Stimulated activated CD8-positive, alpha-beta memory T cell treated with anti-CD3 and anti-CD28 coated beads, Interleukin-7, amount 100 ng/mL, for 24 hours (primary cell): ENCODE data around the gene TMEM63C.
"Not testable (repeated sequence)": the region's sequence is repeated elsewhere in the genome, so short reads cannot be mapped to it uniquely, and the experiment has no call there.

Experiments
- DNase-seq: peaks from one replicate; pipeline ENCODE4 v3.0.0-alpha.2; 2020; ENCODE audit warnings: low read depth

TMEM63C gene

GRCh38 chr14:77157740-77158139 lies 23.9 kb upstream of the TMEM63C start:
- no peak for DNase-seq

DNA sequence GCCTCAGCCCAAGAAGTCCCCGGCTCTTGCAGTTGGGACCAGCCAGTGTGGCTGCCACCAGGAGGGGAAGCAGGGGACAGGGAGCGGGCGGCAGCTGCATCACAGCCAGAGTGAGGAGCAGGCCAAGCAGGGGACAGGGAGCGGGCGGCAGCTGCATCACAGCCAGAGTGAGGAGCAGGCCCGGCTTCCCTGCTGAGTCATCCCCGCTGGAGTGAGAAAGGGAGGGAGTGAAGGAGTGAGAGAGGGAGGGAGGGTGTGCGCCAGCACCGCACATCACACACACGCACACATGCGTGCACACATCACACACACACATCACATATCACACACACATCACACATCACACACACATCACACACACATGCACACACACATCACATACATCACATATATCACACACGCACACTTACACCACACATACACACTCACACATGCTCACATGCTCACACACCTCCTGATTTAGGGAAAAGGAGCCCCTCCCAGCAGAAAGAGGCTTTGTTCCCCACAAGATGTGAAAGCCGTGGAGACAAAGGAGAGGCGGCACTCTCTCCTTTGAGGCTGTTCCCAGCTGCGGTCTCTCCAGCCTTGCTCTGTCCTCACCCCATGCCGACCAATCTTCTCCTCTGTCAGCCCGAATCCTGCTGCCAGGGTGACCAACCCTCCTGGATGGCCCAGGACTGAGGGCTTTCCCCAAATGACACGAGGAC lies 23.3 kb upstream of the TMEM63C start:
- DNase-seq, result no peak

DNA sequence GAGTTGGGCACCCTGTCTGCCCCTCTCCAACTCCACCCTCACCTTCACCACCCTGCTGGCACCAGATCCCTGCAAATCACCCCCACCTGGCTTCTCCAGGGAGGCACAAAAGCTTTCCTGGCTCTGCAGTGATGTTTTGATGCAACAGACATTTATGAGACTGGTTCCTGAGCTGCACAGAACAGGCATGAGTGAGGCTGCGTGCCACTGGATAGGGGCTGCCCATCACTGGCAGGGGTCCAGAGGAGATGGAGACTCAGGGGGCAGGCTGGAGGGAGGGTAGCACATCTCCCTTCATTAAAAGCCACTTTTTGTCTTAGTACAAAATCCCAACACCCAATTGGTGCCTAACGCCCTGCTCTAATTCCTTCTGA lies 22.7 kb upstream of the TMEM63C start:
- no peak for DNase-seq

GRCh38 chr14:77161011-77161410 lies 20.6 kb upstream of the TMEM63C start:
- DNase-seq, result no peak

GRCh38 chr14:77170045-77170444 lies 11.6 kb upstream of the TMEM63C start:
- no peak for DNase-seq

GRCh38 chr14:77172916-77173315 lies 8.7 kb upstream of the TMEM63C start:
- DNase-seq, result no peak

GRCh38 chr14:77173911-77174617 lies 7.5 kb upstream of the TMEM63C start:
- not testable (repeated sequence) for DNase-seq

DNA sequence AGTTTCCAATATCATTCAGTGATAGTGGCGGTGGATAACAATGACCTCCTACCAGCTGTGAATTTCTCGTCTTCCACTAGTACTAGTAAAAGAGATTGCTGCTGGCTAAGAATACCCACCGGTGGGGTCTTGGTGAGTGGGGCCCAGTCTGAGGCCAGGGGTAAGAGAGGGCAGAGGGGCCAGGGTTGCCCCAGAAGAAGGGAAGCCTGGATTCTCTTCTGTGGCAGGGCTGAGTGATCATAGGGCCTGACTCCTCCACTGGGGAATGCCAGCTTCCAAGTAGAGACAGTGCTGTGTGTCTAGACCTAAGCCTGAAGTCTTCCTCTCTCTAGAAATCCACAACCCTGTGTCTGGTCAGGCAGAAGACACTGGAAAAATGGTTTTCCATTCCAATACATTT lies 5.8 kb upstream of the TMEM63C start:
- no peak for DNase-seq

DNA sequence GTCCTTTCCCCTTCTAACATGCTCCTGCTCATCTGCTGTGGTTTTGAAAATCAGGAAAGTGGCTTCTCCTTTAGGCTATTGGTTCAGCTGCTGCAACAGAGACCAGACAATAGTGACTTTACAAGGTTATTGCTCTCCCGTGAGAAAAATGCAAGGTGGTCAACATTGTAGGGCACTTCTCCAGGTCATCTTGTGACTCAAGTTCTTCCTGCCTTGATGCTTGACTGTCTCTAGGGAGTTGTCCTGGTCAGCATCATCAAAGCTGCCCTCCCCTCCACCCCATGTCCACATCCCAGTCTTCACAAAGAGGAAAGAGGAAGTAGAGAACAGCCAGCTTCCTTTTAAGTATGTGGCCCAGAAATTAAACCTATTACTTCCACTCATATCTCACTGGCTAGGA lies 3.9 kb upstream of the TMEM63C start:
- no peak for DNase-seq

- no peak for DNase-seq
These were observed 2.9 kb upstream of the TMEM63C start for GRCh38 chr14:77178656-77179055.

DNA sequence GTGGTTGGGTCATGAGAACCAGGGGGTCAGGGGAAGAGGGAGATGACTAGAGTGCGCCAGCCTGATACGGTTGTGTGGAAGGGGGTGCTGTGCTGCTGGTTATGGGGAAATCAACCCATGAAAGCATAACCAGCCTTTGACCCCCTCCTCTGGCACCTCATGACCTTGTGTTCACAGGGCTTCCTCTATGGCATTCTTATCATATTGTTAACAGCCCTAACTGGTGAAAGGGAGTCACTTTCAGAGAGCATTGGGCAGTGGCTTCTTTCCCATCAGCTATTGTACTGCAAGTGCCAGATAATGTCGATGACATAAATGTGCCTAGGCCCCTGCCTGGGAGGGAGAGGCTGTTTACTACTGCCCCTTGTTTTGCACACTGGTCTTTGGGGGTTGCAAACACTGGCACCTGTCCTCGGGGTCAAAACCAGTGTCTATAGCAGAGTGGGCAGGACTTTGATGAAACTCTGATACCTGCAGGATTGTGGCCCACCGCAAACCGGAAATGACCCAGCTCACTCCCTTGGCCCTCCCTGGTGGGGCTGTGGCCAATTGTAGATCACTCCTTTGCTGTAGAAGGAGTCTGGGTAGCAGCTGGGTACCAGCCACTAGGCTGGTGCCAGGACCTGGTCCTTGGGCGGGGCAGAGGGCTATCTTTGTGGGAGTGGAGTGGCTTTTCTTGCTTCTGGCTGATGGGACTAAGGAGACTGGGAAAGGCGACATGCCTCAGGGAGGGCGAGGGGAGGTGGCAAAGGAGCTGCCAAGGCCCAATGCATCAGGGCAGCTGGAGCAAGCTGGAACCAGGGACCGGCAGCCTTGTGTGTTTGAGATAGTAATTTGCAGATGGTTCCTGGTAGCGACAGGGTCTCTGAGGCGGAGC lies 634 bp upstream of the TMEM63C start:
- DNase-seq, result no peak

DNA sequence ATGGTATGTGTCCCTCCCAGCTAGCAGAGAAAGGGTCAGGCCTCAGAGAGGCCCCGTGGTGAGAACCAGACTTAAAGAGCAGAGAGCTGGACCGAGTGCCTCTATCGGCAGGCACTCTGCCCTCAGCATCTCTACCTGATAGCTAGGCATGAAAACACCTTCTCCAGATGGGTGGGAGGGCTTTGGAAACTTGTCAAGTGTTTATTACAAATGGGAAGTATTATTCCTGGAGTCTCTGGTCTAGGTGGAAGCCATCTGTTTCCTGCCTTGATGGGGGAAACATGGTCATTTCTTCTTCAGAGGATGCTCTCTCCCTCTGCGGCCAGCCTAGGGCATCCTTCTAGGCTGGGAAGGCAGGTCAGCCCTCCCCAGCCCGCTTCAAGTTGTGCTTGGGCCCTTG lies 2.3 kb downstream of the TMEM63C start:
- DNase-seq, result no peak

DNA sequence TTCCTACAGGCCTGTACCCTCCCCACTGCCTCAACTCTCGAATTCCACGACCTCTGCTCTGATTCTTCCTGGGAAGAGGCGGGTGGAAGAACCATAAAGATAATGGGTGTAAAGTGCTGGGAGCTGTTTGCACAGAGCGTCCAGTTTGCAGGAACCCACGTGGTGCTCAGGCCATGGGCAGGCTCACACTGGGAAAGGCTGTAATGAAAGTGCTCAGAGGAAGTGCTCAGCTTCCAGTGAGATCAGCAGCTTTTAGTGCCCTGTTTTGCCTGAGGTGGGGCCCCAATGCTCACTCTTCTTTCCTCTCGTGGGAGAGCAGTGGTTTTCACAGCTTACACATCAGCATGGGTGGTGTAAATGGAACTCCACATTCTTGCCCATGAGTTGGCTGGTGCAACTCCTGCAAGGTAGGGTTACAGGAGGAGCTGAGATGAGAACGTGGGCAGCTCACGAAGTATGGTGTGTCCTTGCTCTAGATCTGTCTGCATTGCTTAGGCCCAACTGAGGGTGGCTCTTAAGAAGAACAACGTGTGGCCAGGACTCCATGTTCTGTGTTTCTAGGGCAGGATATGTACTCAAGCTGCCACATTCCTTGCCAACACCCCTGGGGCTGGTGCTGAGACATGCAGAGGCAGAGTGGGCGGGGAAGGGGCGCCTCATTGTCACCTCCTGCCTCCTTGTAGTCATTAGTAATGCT lies 2.9 kb downstream of the TMEM63C start:
- DNase-seq, result no peak

DNA sequence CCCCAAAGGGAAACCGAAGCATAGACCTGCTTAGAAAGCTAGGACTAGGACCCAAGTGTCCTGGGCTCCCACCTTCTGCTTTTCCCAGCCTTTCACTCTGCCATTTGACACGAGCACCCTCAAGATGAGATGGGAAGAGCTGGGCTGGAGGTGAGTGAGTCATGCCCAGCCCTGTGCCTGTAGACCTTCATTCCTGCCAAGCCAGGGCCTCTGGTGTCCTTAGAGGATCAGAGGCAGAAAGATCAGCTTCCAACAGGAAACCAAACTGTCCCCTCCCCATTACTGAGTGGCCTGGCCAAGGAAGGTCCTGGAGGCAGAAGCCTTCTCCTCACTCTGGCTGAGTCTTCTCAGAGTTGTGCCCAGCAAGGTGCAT lies 3.5 kb downstream of the TMEM63C start:
- DNase-seq, result no peak

DNA sequence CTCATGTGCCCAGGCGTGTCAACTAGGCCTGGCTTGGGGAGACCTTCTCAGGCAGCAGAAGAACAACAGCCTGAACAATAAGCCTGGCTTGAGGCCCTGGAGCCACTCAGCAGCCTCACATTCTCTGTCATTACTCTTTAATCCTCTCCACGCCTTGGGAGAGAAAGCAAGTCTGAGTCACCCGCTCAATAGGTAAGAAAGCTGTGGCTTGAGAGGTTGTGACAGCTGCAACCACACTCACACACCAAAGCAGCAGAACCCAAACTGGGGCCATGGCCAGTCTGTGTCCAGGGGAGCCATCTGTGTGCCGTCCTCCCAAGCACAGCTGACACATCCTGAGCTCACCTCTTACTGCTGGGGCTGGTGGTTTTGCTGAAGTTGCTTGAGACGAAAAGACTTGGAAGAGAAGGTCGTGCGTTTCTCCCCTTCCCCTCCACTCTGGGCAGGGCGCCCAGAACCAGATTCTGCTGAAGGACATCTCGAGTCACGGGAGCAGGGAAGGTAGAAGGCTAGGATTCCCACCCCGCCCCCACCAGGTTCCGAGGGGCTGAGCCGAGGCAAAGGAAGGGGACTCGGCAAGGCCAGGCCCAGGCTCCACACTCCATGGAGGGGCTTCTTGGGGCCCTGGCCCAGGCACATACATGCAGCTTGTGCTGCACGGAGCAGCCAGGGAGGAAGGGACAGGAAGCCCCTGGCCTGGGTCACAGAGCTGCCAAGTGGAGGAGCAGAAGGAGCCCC lies 5.5 kb downstream of the TMEM63C start:
- no peak for DNase-seq

DNA sequence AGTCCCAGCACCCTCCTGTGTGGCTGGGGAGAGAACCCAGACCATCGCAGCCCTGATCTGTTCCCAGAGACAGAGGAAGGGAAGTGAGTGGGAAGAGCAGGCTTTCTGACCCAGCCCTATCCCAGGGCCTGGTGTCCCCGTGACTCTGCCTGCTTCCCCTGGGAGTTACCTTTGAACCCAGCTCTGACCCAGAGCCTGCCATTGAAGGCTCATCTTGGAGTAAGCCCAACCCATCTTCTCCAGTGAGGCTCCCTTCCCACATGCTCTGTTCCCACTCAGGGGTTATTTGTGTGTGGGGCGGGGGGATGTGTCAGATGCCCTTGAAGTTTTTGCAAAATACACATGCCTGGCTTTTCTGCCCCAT lies 6.0 kb downstream of the TMEM63C start:
- DNase-seq, result no peak

GRCh38 chr14:77189479-77189878 lies 7.9 kb downstream of the TMEM63C start:
- DNase-seq, result no peak

GRCh38 chr14:77190977-77191376 lies 9.4 kb downstream of the TMEM63C start:
- no peak for DNase-seq

- DNase-seq, result no peak
These were observed 13.1 kb downstream of the TMEM63C start for GRCh38 chr14:77194706-77195105.

GRCh38 chr14:77195766-77196165 lies 14.2 kb downstream of the TMEM63C start:
- no peak for DNase-seq

- DNase-seq, result no peak
These were observed 16.4 kb downstream of the TMEM63C start for GRCh38 chr14:77197988-77198387.

GRCh38 chr14:77198561-77198960 lies 17.0 kb downstream of the TMEM63C start:
- no peak for DNase-seq
